DMS114 treated with DMSO at 0.1 percent for 48 hours (cell line): Measurements from ENCODE around the gene PLCH2.

Experiments used
- DNase-seq: peaks from one replicate; lab custom pipeline; 2025; ENCODE audit not compliant: unreplicated experiment; lab: John Stamatoyannopoulos, UW

Gene PLCH2

DNA sequence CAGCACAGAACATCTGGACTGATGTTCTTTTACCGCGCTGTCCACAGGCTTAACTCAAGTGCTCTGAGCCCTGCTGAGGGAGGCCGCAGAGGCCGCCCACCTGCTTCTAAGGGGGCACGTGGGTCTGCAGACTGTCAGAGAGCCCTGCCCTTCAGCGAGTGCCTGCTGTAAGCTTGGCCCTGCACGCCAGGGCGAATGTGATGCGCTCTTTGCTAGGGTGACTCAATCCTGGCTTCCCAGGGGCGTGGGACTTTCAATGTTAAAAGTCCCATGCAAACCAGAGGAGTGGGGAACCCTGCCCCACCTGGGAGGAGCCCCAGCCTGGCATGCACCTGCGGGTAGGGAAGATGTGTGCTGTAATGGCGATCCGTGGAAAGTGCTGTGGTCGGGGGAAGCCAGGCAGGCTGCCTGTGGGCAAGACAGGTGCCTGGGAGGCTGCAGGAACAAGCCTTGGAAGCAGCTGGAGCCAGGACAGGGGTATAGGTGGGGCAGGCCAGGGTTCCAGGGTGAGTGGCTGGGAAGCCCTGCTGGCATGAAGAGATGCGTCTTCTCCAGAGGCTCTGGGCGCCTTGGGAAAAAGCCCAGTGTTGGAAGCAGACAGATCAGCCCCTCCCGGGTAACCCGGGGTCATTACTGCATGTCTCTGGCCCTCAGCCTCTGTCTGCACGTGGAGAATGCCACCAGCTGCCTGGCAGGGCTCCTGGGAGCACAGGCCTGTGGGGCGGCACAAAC is 50.9 kb downstream of the PLCH2 start:
- DNase-seq, result no peak

DNA sequence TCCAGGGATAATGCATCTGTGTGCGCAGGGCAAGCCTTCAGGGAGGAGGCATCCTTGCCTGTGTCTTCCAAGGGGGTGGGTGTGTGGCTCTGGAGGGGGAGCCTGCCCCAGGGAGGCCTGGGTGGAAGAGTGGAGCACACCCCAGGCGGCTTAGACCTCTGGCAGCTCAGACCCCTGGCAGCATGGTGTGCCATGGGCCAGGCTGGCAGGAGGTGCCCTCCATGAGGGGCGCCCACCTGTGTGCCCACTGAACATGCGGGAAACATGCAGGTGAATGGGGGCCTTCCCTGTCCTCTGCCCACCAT is 51.4 kb downstream of the PLCH2 start:
- DNase-seq, result no peak

DNA sequence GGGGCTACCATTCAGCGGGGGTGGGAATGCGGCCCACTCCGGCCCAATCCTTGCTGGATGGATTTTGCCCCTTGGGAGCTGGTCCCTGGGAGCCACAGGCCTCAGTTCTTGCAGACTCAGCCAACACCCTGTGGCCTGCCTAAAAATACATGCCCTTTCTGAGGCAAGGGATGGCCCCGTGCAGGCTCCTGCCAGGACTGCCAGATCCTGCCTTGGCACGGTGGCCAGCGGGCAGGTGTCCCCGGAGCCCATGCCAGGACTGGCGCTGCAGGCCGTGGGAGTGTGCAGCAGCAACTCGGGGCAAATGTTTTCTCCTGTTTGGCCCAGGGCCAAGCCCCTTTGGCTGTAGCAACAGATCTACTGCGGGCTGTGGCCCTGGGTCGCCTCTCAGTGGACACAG is 51.9 kb downstream of the PLCH2 start:
- no peak for DNase-seq

DNA sequence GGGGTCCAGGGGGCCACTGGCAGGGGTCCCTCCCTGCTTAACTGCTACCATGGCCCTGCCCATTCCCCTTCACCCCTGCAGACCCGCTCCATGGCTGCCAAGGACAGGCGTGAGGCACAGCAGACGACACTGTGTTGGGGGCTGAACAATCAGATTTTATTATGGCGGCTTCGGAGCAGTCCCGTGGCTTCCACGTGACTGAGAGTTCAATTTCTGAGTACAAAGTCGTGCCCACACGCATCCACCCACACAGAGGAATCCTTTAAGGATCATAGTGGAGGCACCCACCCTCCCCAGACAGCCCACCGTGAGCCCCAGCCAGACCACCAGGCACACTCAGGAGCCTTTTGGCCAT is 52.5 kb downstream of the PLCH2 start:
- no peak for DNase-seq

DNA sequence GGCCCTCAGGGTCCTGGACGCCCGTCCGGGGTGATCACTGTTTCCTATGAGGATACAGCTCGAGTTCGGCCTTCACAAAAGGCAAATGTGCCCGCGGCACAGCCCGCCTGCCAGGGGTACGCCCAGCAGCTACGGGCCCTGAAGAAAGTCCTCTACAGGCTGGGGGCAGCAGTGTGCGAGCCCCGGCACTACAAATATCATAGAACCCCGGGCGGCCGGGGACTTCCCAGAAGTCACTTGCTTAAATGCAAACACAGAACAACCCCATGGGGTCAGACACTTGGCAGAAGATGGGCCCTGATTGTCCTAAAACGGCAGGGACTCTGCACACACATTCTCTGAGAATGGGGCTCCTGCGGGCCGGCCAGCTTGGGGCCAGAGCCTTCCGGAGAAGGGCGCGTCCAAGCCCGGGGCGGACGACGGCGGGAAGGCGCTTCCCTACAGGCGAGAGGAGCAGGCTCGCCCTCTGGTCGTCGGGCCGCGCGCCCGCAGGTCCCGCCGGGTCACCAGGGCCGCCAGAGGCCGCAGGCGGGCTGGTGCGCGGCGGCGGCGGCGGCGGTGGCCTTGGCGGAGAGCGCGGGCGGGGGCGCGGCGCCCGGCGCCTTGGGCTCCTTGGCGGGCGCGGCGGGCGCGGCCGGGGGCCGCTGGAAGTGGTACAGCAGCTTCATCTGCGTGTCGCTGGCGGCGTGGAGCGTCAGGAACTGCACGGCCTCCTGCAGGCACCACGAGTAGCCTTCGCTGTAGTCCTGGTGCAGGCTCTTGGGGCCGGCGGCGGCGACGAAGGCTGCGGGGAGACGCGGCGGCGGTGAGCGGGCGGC is 53.1 kb downstream of the PLCH2 start:
- no peak for DNase-seq

DNA sequence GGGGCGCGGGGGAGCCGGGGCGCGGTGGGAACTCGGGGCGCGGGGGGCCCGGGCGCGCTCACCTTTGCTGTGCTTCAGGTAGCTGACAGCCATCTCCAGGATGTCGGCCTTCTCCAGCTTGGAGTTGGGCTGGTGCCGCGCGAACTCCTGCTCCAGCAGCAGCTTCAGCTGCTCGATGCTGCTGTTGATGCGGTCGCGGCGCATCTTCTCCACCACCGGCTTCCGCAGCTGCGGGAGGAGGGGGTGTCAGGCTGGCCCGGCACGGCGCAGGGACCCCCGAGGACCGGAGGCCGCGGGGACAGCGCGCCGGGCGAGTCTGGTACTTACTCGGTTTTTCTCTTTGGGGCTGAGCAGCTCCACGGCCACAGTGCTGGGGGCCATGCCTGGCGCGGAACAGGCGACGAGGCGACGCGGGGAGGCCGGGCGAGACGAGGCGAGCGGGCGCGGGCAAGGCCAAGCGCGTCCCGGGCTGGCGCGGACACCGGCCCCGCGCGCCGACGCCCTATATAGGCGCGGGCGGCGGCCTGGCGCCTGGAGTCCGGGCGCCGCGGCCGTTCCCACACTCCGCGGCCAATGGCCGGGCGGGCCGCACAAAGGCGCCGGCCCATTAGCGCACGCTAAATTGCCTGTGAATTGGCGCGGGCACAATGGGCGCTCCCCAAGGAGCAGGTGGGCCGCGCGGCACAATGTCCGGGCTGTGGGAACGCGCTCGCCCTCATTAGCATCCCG is 53.9 kb downstream of the PLCH2 start, which contains the start of gene HES5:
Gene HES5, minus strand, starts transcription at position 480 of the 729 bp plus-strand sequence. Its CDS starts 99 bp downstream, at position 381.
- DNase-seq, result no peak

DNA sequence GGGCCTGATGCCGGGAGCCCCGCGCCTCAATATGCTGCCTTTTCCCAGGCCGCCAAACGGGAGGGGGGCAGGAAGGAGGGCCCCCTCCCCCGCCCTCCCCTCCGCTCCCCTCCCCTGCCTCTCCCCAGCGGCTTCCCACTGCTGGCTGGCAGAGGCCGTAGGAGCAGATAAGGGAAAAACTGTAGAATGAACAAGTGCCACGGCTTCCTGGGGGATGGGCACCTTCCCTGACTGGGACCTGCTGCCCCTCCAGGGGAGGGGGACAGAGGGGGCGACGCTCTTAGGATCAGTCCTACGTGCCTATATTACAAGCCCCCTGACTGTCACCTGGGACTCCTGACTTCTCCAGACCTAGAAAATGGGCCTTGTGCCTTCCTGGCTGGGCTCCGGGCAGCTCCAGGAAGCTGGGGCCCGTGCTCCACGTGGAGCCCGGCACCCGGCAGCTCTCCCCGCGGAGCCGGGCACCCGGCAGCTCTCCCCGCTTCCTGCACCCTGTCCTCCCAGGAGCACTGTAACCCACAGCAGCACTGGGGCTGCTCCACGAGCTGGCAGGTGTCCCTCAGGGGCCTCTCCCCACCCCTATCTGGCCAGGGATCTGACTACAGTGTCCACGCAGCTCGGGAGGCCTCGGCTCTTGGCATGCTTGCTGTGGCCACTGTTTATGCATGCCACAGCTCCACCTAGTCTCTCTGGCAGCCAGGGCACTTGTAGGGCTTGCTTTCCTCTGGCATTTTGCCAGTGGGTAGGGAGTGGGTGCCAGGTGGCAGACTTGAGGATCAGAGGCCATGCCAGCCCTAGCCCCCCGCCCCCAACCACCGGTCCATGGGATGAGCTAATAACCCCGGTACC is 54.6 kb downstream of the PLCH2 start:
- no peak for DNase-seq

DNA sequence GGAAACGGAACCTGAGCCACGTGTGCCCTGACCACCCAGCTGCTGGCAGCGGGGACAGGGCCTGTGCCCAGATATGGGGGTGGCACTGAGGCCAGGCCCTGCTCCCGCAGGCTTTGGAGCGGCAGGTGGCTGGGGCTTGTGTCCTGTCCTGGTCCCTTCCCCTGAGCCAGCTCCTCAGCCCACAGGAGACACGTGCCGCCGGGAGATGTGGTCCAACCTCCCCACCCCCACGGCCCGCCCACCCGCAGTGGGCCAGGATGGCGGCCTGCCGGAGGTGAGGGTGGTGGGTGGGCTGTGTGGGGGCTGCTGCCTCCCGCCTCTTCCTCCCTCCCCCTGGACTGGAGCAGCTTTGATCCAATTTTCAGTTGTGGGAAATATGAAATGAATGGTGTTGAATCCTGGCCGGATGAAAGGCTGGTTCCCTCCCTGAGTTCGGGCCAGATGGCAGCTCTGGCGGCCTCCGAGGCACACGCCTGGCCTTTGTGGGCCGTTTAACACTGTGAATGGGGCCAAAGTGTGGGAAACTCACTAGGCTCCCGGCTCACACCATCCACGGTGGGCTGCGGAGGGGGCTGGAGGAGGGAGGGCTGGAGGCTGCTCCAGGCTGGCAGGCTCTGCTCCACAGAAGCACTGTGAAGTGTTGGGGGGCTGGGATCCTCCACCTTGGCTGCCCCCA is 56.5 kb downstream of the PLCH2 start:
- no peak for DNase-seq

DNA sequence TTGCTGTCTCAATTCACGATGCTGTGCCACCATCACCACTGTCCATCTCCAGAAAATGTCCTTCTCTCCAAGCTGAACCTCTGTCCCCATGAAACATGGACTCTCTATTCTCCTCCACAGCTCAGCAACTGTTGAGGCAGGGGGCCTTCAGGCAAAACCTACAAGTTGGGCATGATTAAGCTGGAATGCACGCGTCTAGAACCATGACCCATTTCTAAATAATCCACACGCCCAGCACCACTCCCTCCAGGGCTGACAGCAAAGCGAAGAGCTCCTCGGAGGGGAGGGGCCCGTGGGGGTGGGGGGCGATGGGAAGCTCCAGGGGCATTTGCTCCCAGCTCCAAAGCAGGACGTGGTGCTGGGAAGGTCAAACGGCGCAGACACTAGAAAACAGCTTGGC is 57.3 kb downstream of the PLCH2 start:
- DNase-seq, result no peak

DNA sequence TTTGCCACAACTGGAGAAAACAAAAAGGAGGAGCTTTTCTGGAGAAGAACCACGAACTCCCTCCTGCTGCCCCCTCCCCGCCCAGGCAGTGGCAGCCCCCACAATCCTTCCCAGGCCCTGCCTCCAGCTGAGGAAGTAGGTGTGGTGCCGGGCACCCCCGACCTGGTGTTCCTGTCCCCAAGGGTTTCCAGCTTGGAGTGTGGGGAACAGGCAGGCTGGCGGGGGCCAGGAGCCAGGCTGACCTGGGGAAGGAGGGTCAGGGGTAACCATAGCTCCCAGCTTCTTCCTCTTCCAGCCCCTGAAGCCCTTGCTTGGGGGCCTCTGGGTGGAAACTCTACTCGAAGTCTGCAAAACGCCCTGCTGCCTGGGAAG is 58.2 kb downstream of the PLCH2 start:
- no peak for DNase-seq

DNA sequence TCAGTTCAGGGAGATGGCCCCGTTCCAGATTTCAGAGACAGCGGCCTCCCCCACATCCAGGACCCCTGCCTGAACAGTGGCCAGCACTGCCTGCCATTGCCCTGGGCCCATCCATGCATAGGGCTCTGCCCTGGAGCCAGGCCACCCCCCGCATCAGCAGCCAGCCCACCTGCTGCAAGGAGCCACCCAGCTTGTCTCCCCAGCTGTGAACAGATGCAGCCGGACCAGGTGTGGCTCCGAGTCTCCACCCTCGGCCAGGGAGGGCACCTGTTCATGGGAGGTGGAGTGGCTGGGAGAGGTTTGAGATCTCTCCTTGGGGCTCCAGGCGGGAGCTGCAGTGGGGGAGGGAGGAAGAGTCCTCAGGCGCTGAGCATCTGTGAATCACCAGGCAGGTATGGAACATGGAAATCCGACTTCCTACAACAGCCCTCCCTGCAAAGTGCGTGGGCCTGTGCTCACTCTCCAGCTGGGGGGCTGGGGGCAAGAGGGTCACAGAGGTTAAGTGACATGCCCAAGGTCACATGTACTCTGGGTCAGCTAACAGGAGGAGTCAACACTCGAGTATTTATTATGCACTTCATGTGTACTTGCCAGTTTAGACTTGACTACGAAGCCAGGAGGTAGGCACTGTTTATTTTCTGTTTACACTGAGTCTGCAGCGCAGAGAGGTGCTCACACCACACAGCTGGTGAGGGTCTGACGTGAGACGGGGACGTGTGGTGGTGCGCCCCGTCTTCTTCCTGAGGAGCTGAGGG is 58.8 kb downstream of the PLCH2 start:
- DNase-seq, result no peak

DNA sequence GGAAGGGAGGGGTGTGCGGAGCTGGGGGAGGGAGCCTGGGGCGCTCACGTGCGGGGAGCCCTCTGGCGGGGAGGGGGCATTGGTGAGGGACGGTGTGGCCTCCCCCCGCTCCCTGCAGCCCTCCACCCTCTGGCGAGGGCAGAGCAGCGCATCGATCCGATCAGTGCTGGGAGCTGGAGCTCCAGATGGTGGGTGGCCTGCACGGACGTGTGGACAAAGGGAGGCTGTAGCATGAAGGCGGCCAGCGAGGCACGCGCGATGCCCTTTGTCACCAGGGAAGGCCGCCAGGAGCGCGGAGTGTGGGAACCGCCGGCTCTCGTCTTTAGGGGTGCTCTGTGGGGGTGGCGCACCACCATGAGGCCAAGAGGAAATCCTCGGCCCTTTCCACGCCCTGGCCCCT is 59.4 kb downstream of the PLCH2 start:
- no peak for DNase-seq

DNA sequence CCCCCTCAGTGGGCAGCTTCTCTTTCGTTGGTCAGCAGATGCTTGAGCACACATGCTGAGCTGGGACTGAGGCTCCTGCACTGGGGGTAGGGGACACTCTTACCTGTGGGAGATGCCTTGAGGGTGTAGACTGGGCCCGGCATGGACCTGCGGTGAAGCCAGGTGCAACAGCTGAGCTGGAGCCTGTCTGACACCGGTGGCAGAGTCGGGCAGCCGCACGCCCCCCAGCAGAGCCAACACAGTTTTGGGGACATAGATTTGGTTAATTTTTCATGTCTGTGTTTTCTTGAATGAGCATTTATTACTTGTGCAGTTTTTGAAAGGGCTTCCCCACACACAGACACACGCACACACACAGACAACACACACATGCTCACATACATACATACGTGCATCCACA is 59.9 kb downstream of the PLCH2 start:
- no peak for DNase-seq

DNA sequence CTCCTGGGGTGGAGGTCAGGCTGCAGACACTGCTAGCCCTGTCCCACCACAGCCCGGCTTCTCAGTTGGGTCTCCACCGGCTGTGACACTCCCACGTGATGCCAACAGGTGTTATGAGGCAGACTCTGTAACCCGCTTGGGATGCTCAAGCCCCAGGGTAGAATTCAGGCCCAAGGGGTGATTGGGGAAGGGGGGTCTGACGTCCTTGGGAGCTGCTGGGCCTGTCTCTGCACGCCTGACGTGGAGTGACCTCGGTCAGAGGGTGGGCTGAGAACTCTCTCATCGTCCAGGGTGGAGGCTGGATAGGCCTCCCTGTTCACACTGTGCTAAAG is 61.7 kb downstream of the PLCH2 start:
- DNase-seq, result no peak

DNA sequence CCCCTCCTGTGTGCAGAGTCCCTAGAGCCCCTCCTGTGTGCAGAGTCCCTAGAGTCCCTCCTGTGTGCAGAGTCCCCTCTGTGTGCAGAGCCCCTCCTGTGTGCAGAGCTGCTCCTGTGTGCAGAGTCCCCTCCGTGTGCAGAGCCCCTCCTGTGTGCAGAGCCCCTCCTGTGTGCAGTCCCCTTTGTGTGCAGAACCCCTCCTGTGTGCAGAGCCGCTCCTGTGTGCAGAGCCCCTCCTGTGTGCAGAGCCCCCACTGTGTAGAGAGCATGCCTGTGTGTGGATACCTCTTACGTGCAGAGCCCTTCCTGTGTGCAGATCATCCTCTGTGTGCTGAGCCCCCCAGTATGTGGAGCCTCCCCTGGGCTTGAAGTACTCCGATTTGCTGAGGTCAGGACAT is 62.3 kb downstream of the PLCH2 start:
- no peak for DNase-seq

DNA sequence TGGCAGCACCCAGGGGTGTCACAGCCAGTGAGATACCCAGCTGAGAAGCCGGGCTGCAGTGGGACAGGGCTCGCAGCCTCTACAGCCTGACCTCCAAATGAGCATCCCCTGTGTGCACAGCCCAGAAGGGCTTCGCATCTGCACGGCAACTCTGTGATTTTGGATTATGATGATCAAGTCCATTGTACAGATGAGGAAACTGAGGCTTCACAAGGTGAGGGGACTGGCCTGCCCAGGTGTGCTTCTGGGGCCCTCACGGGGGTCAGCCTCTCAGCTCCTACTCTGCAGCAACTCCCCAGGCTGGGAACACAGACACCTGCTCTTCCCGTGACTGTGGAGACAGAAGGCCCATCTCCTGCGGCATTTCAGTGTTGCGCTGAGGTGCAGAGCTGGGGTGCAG is 62.8 kb downstream of the PLCH2 start:
- DNase-seq, result no peak

DNA sequence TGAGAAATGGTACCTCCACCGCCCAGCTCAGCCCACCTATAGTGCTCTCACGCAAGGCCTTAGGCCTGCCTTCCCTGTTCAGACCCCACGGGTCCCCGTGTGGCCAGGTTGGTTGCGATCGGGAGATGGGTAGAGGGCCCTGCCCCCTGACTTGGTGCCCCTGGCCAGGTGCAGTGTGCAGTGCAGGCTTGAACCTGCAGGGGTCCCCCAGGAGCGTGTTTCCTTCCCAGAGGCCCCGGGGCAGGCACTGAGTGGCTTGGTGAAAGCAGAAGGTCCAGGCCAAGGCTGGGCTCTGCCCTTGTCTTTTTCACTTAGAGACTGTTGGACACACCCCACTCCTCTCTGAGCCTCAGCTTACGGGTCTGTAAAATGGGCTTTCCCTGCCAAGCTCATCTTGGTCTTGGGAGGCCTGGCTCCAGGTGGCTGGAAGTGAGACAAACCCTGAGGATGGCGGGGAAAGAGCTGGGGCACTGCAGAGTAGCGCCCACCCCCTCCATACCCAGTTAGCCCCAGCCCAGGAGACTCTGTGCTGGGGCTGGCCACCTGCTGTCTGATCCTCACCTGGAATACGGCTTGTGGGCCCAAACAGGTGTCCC is 63.3 kb downstream of the PLCH2 start:
- no peak for DNase-seq

DNA sequence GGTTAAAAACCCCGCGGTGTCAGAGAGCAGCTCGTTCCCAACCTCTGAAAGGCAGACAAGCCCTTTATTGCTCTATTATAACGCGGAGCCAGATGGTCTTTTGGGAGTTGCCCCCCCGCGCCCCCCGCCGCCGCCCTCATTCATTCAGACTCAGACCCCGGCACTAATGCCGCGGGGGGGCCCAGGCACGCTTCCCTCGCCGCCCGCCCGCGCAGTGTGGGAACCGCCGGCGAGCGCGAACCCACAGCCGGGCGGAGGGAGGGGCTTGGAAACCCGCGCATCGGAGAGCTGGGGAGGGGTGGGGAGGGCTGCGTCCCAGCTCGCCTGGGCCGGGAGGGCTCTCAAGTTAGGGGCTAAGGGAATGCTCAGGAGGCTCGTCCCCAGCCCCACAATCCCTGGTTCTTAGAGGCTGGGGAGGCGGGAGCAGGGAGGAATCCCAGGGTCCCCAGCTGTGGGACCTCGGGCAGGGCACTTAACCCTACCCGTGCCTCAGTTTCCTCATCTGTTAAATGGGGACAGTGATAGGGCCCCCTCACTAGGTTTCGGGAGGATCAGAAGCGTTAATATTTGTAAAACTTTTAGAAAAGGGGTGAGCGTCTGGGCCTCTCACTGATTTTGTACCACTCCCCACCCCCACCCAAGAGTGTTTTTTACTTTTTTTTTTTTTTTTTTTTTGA is 64.9 kb downstream of the PLCH2 start:
- DNase-seq, result no peak

DNA sequence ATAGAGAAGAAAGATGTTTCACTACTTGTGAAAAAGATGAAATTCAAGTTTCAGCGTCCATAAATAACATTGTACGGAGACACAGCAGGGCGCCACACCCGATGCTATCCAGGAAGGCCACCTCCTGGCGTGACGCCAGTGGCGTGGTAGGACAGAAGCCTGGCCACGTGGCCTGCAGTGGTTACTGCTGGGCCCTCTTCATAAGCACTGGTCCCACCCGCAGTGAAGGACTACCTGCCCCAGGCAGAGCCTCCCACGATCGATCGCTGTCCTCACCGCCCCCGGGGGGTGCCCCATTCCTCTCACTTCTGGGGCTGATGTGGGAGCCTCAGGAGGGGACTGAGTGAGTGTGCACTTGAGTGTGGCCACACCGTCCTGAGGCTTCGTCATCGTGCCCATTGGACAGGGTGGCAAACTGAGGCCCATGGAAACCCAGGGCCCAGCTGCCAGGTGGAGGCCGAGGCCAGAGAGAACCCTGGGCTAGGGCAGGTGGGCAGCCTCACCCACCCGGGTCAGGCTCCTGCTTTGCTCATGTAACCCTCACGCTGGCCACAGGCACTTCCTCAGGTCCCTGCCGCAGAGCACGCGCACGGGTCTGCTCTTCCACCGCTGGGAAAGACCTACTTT is 65.6 kb downstream of the PLCH2 start:
- no peak for DNase-seq
